Posterior vena cava (tissue), 2 donors: ENCODE results near the gene TAF12. TPM values are rescaled to one million over a fixed set of nuclear protein-coding genes. Genes with fewer than 3 reads are reported as not detected.

Experiments used
- DNase-seq: peaks from one replicate; pipeline ENCODE4 v3.0.0-alpha.2; 2020; ENCODE audit warnings: low spot score
- intact Hi-C, 2 donors: fragments of 100-400 bp; cut with DNase I; formaldehyde crosslinking; loops; one replicate each; pipeline versions ENCODE4 v1.14.1 to v1.14.2; 2022 to 2023
- total RNA-seq, 2 donors: library from RNA; stranded (reverse); fragmentation: NEBNext Ultra II Directional; extraction: Animal tissue kit (Norgen Biotek cat#: 25700); gene quantifications; one replicate each; pipeline ENCODE4 v1.2.1, GENCODE V29; 2021
- donor health status: DM: yes; HTN: yes; CAD: no.
- donor health status: DM: yes; HTN: yes; CAD: no.

Gene TAF12
- total RNA-seq, 2 donors from 2014 or later: 14.9 to 16.5 TPM

- intact Hi-C loops: no loop called here
- DNase-seq: no peak
Observed at GRCh38 chr1:28564310-28564709, 78.6 kb downstream of the TAF12 start.

GRCh38 chr1:28560886-28561285, 82.0 kb downstream of the TAF12 start:
- intact Hi-C loops: no loop called here
- no peak for DNase-seq

Other genes with a start within 250 kb of the TAF12 start
- gene RCC1, start 137.0 kb downstream of the TAF12 start, total RNA-seq: 1 to 10 TPM; 7.9 to 9.2 TPM
- gene TRNAU1AP, start 90.0 kb downstream of the TAF12 start, total RNA-seq: 10 to 100 TPM; 17.5 to 23.2 TPM
- 1 to 10 TPM; 3.5 to 4.2 TPM for gene RAB42, start 50.8 kb downstream of the TAF12 start, total RNA-seq
- not detected for gene RNU11, start 5.5 kb upstream of the TAF12 start, total RNA-seq
- 10 to 100 TPM in 1 of 2 donors, 1 to 10 TPM in 1; 8.7 to 10.6 TPM for gene GMEB1, start 25.7 kb upstream of the TAF12 start, total RNA-seq
- gene YTHDF2, start 93.9 kb upstream of the TAF12 start, total RNA-seq: 10 to 100 TPM; 37.2 to 38.5 TPM
- gene OPRD1, start 169.1 kb upstream of the TAF12 start, total RNA-seq: not detected